ENCODE measurements around the gene SOX14.

GRCh38 chr3:137761099-137761562 lies 3.0 kb upstream of the SOX14 start:
- TF ChIP-seq PATZ1 (CRISPR knock-in tag; IDR thresholded peaks at IDR 0.05; ENCODE audit: borderline replicate concordance) (no peak), ZFP3 (CRISPR knock-in tag; IDR thresholded peaks at IDR 0.05) (no peak), CSDC2 (CRISPR knock-in tag; IDR thresholded peaks at IDR 0.05) (no peak), RARB (CRISPR knock-in tag; IDR thresholded peaks at IDR 0.05) (no peak), CSRNP3 (CRISPR knock-in tag; IDR thresholded peaks at IDR 0.05) (no peak), ZNF70 (CRISPR knock-in tag; IDR thresholded peaks at IDR 0.05) (no peak), ZNF565 (CRISPR knock-in tag; conservative IDR thresholded peaks at IDR 0.05; ENCODE audit: low read depth) (no peak), BACH2 (CRISPR knock-in tag; IDR thresholded peaks at IDR 0.05; ENCODE audit: borderline replicate concordance) (no peak), TOX (CRISPR knock-in tag; IDR thresholded peaks at IDR 0.05; ENCODE audit: borderline replicate concordance) (no peak), ZFP30 (CRISPR knock-in tag; IDR thresholded peaks at IDR 0.05) (no peak), ZNF8 (CRISPR knock-in tag; IDR thresholded peaks at IDR 0.05) (no peak), TSHZ2 (CRISPR knock-in tag; IDR thresholded peaks at IDR 0.05) (no peak), ARNTL (CRISPR knock-in tag; IDR thresholded peaks at IDR 0.05; ENCODE audit: borderline replicate concordance, low read depth) (no peak)

All from SK-N-SH treated with all-trans-retinoic acid at 6 μM for 48 hours (cell line).